Heart left ventricle (tissue), 16 donors: Measurements from ENCODE around the gene PPP1R26. TPM values are rescaled to one million over a fixed set of nuclear protein-coding genes. Genes with fewer than 3 reads are reported as not detected.

Experiments used
- ATAC-seq, 4 donors: fragments of 200-7000 bp; cut with Tn5 transposase; one replicate each; pipeline ENCODE4 v1.9.1; 2020 to 2022; ENCODE audit warnings: moderate library complexity in 4 of 4, mild to moderate bottlenecking in 3 of 4, moderate number of reproducible peaks in 1 of 4
- DNase-seq, 5 donors: peaks; one replicate each; pipeline ENCODE4 v3.0.0-alpha.2; 2020
- H3K27ac ChIP-seq, 12 donors: fragments of 200-600 bp; sonication (generic) in 4 of 12; one replicate each; pipeline versions ENCODE4 v1.5.0 to v1.8.0; 2016 to 2022; ENCODE audit warnings: mild to moderate bottlenecking in 2 of 12
- H3K27me3 ChIP-seq, 9 donors: fragments of 200-600 bp; sonication (generic) in 2 of 9; one replicate each; pipeline versions ENCODE4 v1.5.1 to v1.8.0; 2016 to 2022; ENCODE audit warnings: mild to moderate bottlenecking in 3 of 9
- H3K36me3 ChIP-seq, 9 donors: fragments of 200-600 bp; sonication (generic) in 2 of 9; one replicate each; pipeline versions ENCODE4 v1.5.0 to v1.8.0; 2018 to 2022; ENCODE audit warnings: mild to moderate bottlenecking in 2 of 9
- H3K4me1 ChIP-seq, 12 donors: fragments of 200-600 bp; sonication (generic) in 4 of 12; one replicate each; pipeline versions ENCODE4 v1.5.0 to v1.8.0; 2016 to 2022; ENCODE audit warnings: mild to moderate bottlenecking in 3 of 12
- H3K4me3 ChIP-seq, 12 donors: fragments of 200-600 bp; sonication (generic) in 4 of 12; one replicate each; pipeline versions ENCODE4 v1.5.0 to v1.8.0; 2017 to 2022; ENCODE audit warnings: mild to moderate bottlenecking in 9 of 12, moderate library complexity in 4 of 12
- H3K9me3 ChIP-seq, 12 donors: fragments of 200-600 bp; sonication (generic) in 4 of 12; one replicate each; pipeline versions ENCODE4 v1.5.0 to v1.8.0; 2016 to 2022; ENCODE audit warnings: mild to moderate bottlenecking in 1 of 12
- CTCF ChIP-seq, 12 donors: fragments of 200-600 bp; sonication (generic) in 4 of 12; IDR thresholded peaks; one replicate each; pipeline versions ENCODE4 v1.5.0 to v1.8.0; 2018 to 2022; ENCODE audit warnings: antibody characterized with exemption in 12 of 12, mild to moderate bottlenecking in 5 of 12
- POLR2A ChIP-seq, 2 donors: fragments of 450-650 bp; IDR thresholded peaks; one replicate each; pipeline ENCODE4 v1.6.1; 2017; ENCODE audit warnings: antibody characterized with exemption in 2 of 2, mild to moderate bottlenecking in 2 of 2, moderate library complexity in 2 of 2
- WGBS, 4 donors: extraction: QIAGEN DNeasy Blood & Tissue Kit in 2 of 4; methylation state at CpG; one replicate each; pipeline versions ENCODE4 v1.1.5 to v1.1.7; 2013 to 2018; 5-methylcytosine and 5-hydroxymethylcytosine counted together
- intact Hi-C, 10 donors: fragments of 100-400 bp; cut with DNase I; formaldehyde crosslinking; loops; one replicate each; pipeline versions ENCODE4 v1.11.1 to v1.14.2; 2022
- polyA plus RNA-seq, 2 donors: library from polyadenylated mRNA; stranded (reverse); fragments of 200-250 nt; gene quantifications; one replicate each; pipeline ENCODE4 v1.2.3, GENCODE V29; 2013
- total RNA-seq, 9 donors: library from RNA; depleted of rRNA in 2 of 9; stranded (reverse); fragments of >200 nt in 2 of 9; fragmentation: NEBNext Ultra II Directional in 3 of 9; extraction: Animal tissue kit (Norgen Biotek cat#: 25700) in 3 of 9; gene quantifications; one replicate each; pipeline versions ENCODE4 v1.1.0 to v1.2.4, GENCODE V29; 2016 to 2023
- donor health status: ischemic (EF 13 %, LVEDD 7.1; RV severe dilation, severe dysfunction).
- donor health status: healthy with polysubstance abuse.
- donor health status: DM: no; HTN: yes; CAD: no.
- donor health status: DM: no; HTN: no; CAD: no.
- donor health status: ischemic (EF 25% LVEDD 6.9; RV normal size, moderate dysfunction).
- donor health status: ischemic (EF 25% LVEDD 5.7; RV mildly dilated, moderate dysfunction).
- donor health status: healthy.
- donor health status: DM: yes; HTN: yes; CAD: no.
- donor health status: ischemic (EF 35%, LVEDD 5.7; RV mildly dilated, moderate dysfunction).
- donor health status: nonischemic (EF 11% LVEDD 7.7; RV severe dilation, severe dysfunction).
- donor health status: DM: yes; HTN: yes; CAD: no.
- donor health status: PGD.
- donor health status: ischemic (EF 29% LVEDD 5.4; RV normal size, mild dysfunction).
- donor health status: nonischemic (EF 23%, LVEDD 6.1; RV moderate dilation, normal function).

PPP1R26 gene
- total and polyA plus RNA-seq, 11 donors, result 13.2 to 30.1 (median 19.3) TPM

- intact Hi-C loops, result no loop called here
- TF ChIP-seq CTCF (IDR thresholded peaks at IDR 0.05) (no peak), POLR2A (IDR thresholded peaks at IDR 0.05) (no peak)
- DNase-seq (no peak), ATAC-seq (no peak)
- Histone ChIP-seq H3K4me1 (no peaks in the 10 kb centered on the region), H3K9me3 (no peaks in the 10 kb centered on the region), H3K27ac (no peak overlapping the region), H3K27me3 (peaks cover 0 to 15% (median 0%) of the 10 kb centered on the region in 9 donors), H3K36me3 (no peaks in the 10 kb centered on the region), H3K4me3 (no peak overlapping the region)
- 82 to 90% (median 83%) methylated on average over 11 of the region's 11 CpGs for whole genome bisulfite sequencing, 4 donors
Observed at GRCh38 chr9:135461936-135462335, 17.6 kb upstream of the PPP1R26 start.

GRCh38 chr9:135463140-135463539 lies 16.4 kb upstream of the PPP1R26 start:
- TF ChIP-seq CTCF (IDR thresholded peaks at IDR 0.05) (no peak), POLR2A (IDR thresholded peaks at IDR 0.05) (no peak)
- Histone ChIP-seq H3K9me3 (no peaks in the 10 kb centered on the region), H3K36me3 (no peaks in the 10 kb centered on the region), H3K27ac (no peak overlapping the region), H3K27me3 (peaks cover 0 to 14% (median 0%) of the 10 kb centered on the region in 9 donors), H3K4me3 (no peak overlapping the region), H3K4me1 (peaks cover 0 to under 1% (median 0%) of the 10 kb centered on the region in 12 donors)
- ATAC-seq, result no peak
- WGBS, 4 donors, result 61 to 69% (median 64%) methylated on average over 3 of the region's 3 CpGs
- no peak for DNase-seq
- intact Hi-C loops, result no loop called here

- WGBS, 4 donors, result 91 to 95% (median 93%) methylated on average over 7 of the region's 7 CpGs
Observed at GRCh38 chr9:135464181-135464580, 15.4 kb upstream of the PPP1R26 start.

GRCh38 chr9:135468854-135469521 lies 10.6 kb upstream of the PPP1R26 start:
- Histone ChIP-seq H3K9me3 (no peaks in the 10 kb centered on the region), H3K27me3 (peaks cover 0 to 24% (median 0%) of the 10 kb centered on the region in 9 donors), H3K4me1 (peaks cover 0 to 14% (median 0%) of the 10 kb centered on the region in 12 donors), H3K36me3 (no peaks in the 10 kb centered on the region), H3K27ac (no peak overlapping the region), H3K4me3 (no peak overlapping the region)
- WGBS, 4 donors, result 30 to 37% (median 32%) methylated on average over 16 of the region's 16 CpGs
- DNase-seq, result no peak
- ATAC-seq, result no peak
- intact Hi-C loops, result no loop called here
- no peak for TF ChIP-seq CTCF (IDR thresholded peaks at IDR 0.05)
- TF ChIP-seq POLR2A (IDR thresholded peaks at IDR 0.05), result no peak

More at GRCh38 chr9:135464181-135464580, 15.4 kb upstream of the PPP1R26 start:
- Histone ChIP-seq H3K36me3 (no peaks in the 10 kb centered on the region), H3K4me1 (peaks cover 0 to 11% (median 0%) of the 10 kb centered on the region in 12 donors), H3K27me3 (peaks cover 0 to 18% (median 0%) of the 10 kb centered on the region in 9 donors), H3K27ac (no peak overlapping the region), H3K9me3 (no peaks in the 10 kb centered on the region), H3K4me3 (no peak overlapping the region)
- TF ChIP-seq POLR2A (IDR thresholded peaks at IDR 0.05) (no peak), CTCF (IDR thresholded peaks at IDR 0.05) (no peak)
- intact Hi-C loops, result no loop called here
- DNase-seq (no peak), ATAC-seq (no peak)
